SU-DHL-6 (cell line): ENCODE measurements around the gene CGN.

Experiments used
- CTCF ChIP-seq: fragments of 200-600 bp; sonication (generic); IDR thresholded peaks from one replicate; pipeline ENCODE4 v1.5.1; 2017; ENCODE audit warnings: antibody characterized with exemption, mild to moderate bottlenecking, low read length, moderate library complexity; ENCODE audit not compliant: insufficient read depth, poor library complexity, severe bottlenecking
- EZH2phosphoT487 ChIP-seq: fragments of 200-600 bp; sonication (generic), shearing (Covaris generic); conservative IDR thresholded peaks from 2 replicates; pipeline ENCODE4 v1.6.1; 2018; ENCODE audit warnings: mild to moderate bottlenecking, antibody characterized with exemption, low read length, moderate library complexity, mixed read lengths

GRCh38 chr1:151515265-151515664 lies 4.1 kb downstream of the CGN start:
- TF ChIP-seq CTCF (no peak), EZH2phosphoT487 (no peak)
